K562 (cell line): ENCODE results near the gene RTP5. TPM values are rescaled to one million over a fixed set of nuclear protein-coding genes. Genes with fewer than 3 reads are reported as not detected.

ENCODE experiments used
- CBFA2T2 ChIP-seq: fragments of 450-650 bp; conservative IDR thresholded peaks from 2 replicates; pipeline ENCODE4 v1.6.1; 2017; ENCODE audit warnings: mild to moderate bottlenecking
- ELF2 ChIP-seq: fragments of 250-450 bp; sonication (Bioruptor Pico); IDR thresholded peaks from 2 replicates; pipeline ENCODE4 v1.5.0; 2021; ENCODE audit warnings: mild to moderate bottlenecking
- GTF2E2 ChIP-seq: fragments of 200-800 bp; sonication (Bioruptor generic); IDR thresholded peaks from 2 replicates; pipeline ENCODE4 v1.6.1; 2016; ENCODE audit warnings: missing genetic modification characterization, missing compliant biosample characterization
- HNRNPL ChIP-seq: fragments of 200-400 bp; formaldehyde crosslinking; IDR thresholded peaks from 2 replicates; pipeline ENCODE4 v1.6.1; 2017; ENCODE audit warnings: low read depth, mild to moderate bottlenecking, low read length
- ILK ChIP-seq: fragments of 450-650 bp; IDR thresholded peaks from 2 replicates; pipeline ENCODE4 v1.6.1; 2016; ENCODE audit warnings: missing genetic modification characterization, low read depth, mild to moderate bottlenecking, missing compliant biosample characterization, moderate library complexity, borderline replicate concordance
- KLF13 ChIP-seq: fragments of 450-650 bp; IDR thresholded peaks from 2 replicates; pipeline ENCODE4 v1.6.1; 2016; ENCODE audit warnings: missing genetic modification characterization, low read depth, mild to moderate bottlenecking, missing compliant biosample characterization, moderate library complexity, borderline replicate concordance
- KLF6 ChIP-seq: fragments of 250-450 bp; sonication (Bioruptor Pico); IDR thresholded peaks from 2 replicates; pipeline ENCODE4 v1.4.0; 2020; ENCODE audit warnings: mild to moderate bottlenecking, moderate library complexity, borderline replicate concordance
- MTA3 ChIP-seq: fragments of 450-650 bp; formaldehyde crosslinking; IDR thresholded peaks from 2 replicates; pipeline ENCODE4 v1.6.1; 2017; ENCODE audit warnings: mild to moderate bottlenecking, borderline replicate concordance
- RAD51 ChIP-seq: fragments of 450-650 bp; IDR thresholded peaks from 2 replicates; pipeline ENCODE4 v1.7.1; 2016; ENCODE audit warnings: low read depth, mild to moderate bottlenecking, borderline replicate concordance
- SAFB2 ChIP-seq: fragments of 200-400 bp; formaldehyde crosslinking; IDR thresholded peaks from 2 replicates; pipeline ENCODE4 v1.6.1; 2018; ENCODE audit warnings: borderline replicate concordance, low read length, low read depth, moderate library complexity; ENCODE audit not compliant: severe bottlenecking
- SLC30A9 ChIP-seq: fragments of 250-450 bp; sonication (Bioruptor Pico); IDR thresholded peaks from 2 replicates; pipeline ENCODE4 v1.8.0; 2022; ENCODE audit warnings: mild to moderate bottlenecking, moderate library complexity
- TCF7 ChIP-seq: sonication (generic); IDR thresholded peaks from 2 replicates; pipeline ENCODE4 v1.6.1; 2016; ENCODE audit warnings: antibody characterized with exemption, borderline replicate concordance
- YBX1 ChIP-seq: fragments of 450-650 bp; IDR thresholded peaks from 2 replicates; pipeline ENCODE4 v1.7.1; 2016; ENCODE audit warnings: mild to moderate bottlenecking
- ZBTB7A ChIP-seq: IDR thresholded peaks from 2 replicates; pipeline ENCODE4 v1.6.1; 2011; ENCODE audit warnings: low read depth, mild to moderate bottlenecking, low read length, moderate library complexity, borderline replicate concordance; ENCODE audit not compliant: control insufficient read depth
- ZNF140 ChIP-seq: fragments of 250-450 bp; sonication (Bioruptor Pico); IDR thresholded peaks from 2 replicates; pipeline ENCODE4 v1.8.0; 2021; ENCODE audit warnings: moderate library complexity, mild to moderate bottlenecking, inconsistent platforms
- ZSCAN32 ChIP-seq: fragments of 450-650 bp; formaldehyde crosslinking; IDR thresholded peaks from 2 replicates; pipeline ENCODE4 v1.4.0; 2020; ENCODE audit warnings: mild to moderate bottlenecking, moderate library complexity
- polyA plus RNA-seq, 8 experiments: library from polyadenylated mRNA; depleted of rRNA in 4 of 8; stranded (reverse) in 5 of 8; unstranded in 3 of 8; fragments of >200 nt; fragmentation: Nextera tagmentation in 2 of 8; fragmentation: Illumina TruSeq in 1 of 8; extraction: Ambion mirVana in 2 of 8; extraction: Trizol in 1 of 8; gene quantifications; 2 replicates each; pipeline versions ENCODE4 v1.2.1 to v1.2.3, GENCODE V29; 2011 to 2014; ENCODE audit warnings: inconsistent platforms in 1 of 8, missing spikeins in 1 of 8
- total RNA-seq, 7 experiments: library from RNA; depleted of rRNA in 6 of 7; stranded (reverse); fragments of >200 nt in 6 of 7; fragmentation: Illumina TruSeq in 2 of 7; extraction: Trizol in 2 of 7; gene quantifications; 2 replicates each; pipeline versions ENCODE4 v1.2.1 to v1.2.3, GENCODE V29; 2011 to 2021; ENCODE audit warnings: low replicate concordance in 1 of 7
- TF ChIP-seq, protein P1 (sequence below), 2 experiments: fragments of 450-650 bp; formaldehyde crosslinking in 1 of 2; IDR thresholded peaks; 2 replicates each; pipeline versions ENCODE4 v1.4.0 to v1.6.1; 2014 to 2020; ENCODE audit warnings: mild to moderate bottlenecking in 2 of 2, borderline replicate concordance in 1 of 2, low read depth in 1 of 2
- TF ChIP-seq, protein P2 (sequence below): fragments of 250-450 bp; sonication (Bioruptor Pico); IDR thresholded peaks from 2 replicates; pipeline ENCODE4 v1.8.0; 2022; ENCODE audit warnings: inconsistent platforms, mild to moderate bottlenecking, moderate library complexity, borderline replicate concordance

RTP5 gene
- total and polyA plus RNA-seq, 9 of the 15 experiments (the other 6 are each of a cell fraction or from before 2014, with no cell fraction given): not detected

DNA sequence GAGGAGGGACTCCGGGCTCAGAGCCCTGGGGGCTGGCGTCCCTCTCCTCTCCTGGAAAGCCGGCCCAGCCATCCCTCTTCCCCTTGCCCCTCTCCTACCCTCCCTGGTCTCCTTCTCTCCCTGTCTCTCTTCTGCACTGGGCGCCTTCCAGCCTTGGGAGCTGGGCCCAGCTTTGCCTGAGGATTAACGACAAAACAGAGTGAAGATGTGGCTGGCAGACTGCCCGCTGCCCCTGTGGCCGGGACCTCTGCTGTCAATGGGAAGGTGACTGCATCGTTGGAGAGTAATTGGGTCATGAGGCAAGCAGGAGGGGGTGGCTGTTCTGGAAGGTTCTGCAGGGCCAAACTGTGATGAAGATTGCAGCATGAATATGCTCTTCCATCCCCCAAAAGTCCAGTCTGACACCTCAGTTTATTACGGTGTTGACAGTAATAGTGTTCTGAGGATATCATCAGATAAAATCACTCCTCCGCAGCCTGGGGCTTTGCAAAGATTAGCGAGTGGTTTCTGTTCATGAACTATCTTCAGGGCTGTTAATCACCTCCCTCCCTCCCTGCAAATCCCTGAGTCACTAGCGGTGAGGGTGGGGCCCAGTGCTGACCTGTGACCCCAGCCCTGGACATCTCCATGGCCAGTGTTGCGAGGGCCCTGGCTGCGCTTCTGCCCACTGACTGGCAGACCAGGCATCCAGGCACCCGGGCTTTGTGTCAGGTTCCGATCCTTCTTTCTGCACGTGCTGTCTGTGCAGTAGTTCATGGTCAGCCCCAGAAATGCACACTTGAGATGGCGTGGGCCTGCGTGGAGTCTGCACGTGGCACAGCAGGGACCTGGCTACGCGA, 23.0 kb downstream of the RTP5 start (continued):
- TF ChIP-seq, protein P1, sequence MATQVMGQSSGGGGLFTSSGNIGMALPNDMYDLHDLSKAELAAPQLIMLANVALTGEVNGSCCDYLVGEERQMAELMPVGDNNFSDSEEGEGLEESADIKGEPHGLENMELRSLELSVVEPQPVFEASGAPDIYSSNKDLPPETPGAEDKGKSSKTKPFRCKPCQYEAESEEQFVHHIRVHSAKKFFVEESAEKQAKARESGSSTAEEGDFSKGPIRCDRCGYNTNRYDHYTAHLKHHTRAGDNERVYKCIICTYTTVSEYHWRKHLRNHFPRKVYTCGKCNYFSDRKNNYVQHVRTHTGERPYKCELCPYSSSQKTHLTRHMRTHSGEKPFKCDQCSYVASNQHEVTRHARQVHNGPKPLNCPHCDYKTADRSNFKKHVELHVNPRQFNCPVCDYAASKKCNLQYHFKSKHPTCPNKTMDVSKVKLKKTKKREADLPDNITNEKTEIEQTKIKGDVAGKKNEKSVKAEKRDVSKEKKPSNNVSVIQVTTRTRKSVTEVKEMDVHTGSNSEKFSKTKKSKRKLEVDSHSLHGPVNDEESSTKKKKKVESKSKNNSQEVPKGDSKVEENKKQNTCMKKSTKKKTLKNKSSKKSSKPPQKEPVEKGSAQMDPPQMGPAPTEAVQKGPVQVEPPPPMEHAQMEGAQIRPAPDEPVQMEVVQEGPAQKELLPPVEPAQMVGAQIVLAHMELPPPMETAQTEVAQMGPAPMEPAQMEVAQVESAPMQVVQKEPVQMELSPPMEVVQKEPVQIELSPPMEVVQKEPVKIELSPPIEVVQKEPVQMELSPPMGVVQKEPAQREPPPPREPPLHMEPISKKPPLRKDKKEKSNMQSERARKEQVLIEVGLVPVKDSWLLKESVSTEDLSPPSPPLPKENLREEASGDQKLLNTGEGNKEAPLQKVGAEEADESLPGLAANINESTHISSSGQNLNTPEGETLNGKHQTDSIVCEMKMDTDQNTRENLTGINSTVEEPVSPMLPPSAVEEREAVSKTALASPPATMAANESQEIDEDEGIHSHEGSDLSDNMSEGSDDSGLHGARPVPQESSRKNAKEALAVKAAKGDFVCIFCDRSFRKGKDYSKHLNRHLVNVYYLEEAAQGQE (IDR thresholded peaks at IDR 0.05; ENCODE audit: borderline replicate concordance): no peak
- TF ChIP-seq, protein P1 (CRISPR knock-in tag; IDR thresholded peaks at IDR 0.05; ENCODE audit: low read depth): no peak
- TF ChIP-seq ZNF140: no peak
- no peak for TF ChIP-seq GTF2E2 (tag)
- TF ChIP-seq HNRNPL: no peak
- no peak for TF ChIP-seq SLC30A9 (CRISPR knock-in tag)
- TF ChIP-seq YBX1: no peak
- TF ChIP-seq, protein P2, sequence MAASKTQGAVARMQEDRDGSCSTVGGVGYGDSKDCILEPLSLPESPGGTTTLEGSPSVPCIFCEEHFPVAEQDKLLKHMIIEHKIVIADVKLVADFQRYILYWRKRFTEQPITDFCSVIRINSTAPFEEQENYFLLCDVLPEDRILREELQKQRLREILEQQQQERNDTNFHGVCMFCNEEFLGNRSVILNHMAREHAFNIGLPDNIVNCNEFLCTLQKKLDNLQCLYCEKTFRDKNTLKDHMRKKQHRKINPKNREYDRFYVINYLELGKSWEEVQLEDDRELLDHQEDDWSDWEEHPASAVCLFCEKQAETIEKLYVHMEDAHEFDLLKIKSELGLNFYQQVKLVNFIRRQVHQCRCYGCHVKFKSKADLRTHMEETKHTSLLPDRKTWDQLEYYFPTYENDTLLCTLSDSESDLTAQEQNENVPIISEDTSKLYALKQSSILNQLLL (CRISPR knock-in tag): no peak
- no peak; the same call in 1 of the 2 replicates for TF ChIP-seq MTA3
- TF ChIP-seq TCF7: no peak
- no peak; the same call in 1 of the 2 replicates for TF ChIP-seq ZBTB7A
- TF ChIP-seq CBFA2T2: peak; percentile 80
- no peak for TF ChIP-seq ILK
- TF ChIP-seq ELF2 (CRISPR knock-in tag): no peak
- TF ChIP-seq RAD51: no peak
- TF ChIP-seq KLF13 (tag): no peak
- no peak for TF ChIP-seq ZSCAN32 (CRISPR knock-in tag)
- TF ChIP-seq KLF6 (CRISPR knock-in tag): no peak
- TF ChIP-seq SAFB2: no peak
